Activated T-helper 9 cell treated with anti-CD3 and anti-CD28 coated beads, Interleukin-2, amount 50 U/mL, for 16 hours (primary cell): ENCODE measurements around the gene KATNB1.

Experiments used
- DNase-seq: peaks from one replicate; pipeline ENCODE4 v3.0.0-alpha.2; 2020; ENCODE audit warnings: low read depth

KATNB1 gene

GRCh38 chr16:57756424-57757325 lies 21.1 kb downstream of the KATNB1 start:
- DNase-seq: no peak

GRCh38 chr16:57757326-57757786 lies 21.8 kb downstream of the KATNB1 start:
- peak; percentile 83 for DNase-seq

- no peak for DNase-seq
These were observed 22.3 kb downstream of the KATNB1 start for GRCh38 chr16:57757883-57758282.

- no peak for DNase-seq
These were observed 23.0 kb downstream of the KATNB1 start for GRCh38 chr16:57758331-57759117.

- no peak for DNase-seq
These were observed 23.6 kb downstream of the KATNB1 start for GRCh38 chr16:57759131-57759530.

- DNase-seq: no peak
These were observed 24.2 kb downstream of the KATNB1 start for GRCh38 chr16:57759541-57760356.

- DNase-seq: no peak
These were observed 25.0 kb downstream of the KATNB1 start for GRCh38 chr16:57760357-57761160.

GRCh38 chr16:57761301-57761700 lies 25.7 kb downstream of the KATNB1 start:
- DNase-seq: no peak

GRCh38 chr16:57761957-57762356 lies 26.4 kb downstream of the KATNB1 start:
- DNase-seq: no peak

- no peak for DNase-seq
These were observed 26.9 kb downstream of the KATNB1 start for GRCh38 chr16:57762365-57763040.

GRCh38 chr16:57763285-57764005 lies 27.9 kb downstream of the KATNB1 start:
- no peak for DNase-seq

- DNase-seq: no peak
These were observed 28.4 kb downstream of the KATNB1 start for GRCh38 chr16:57764006-57764340.

GRCh38 chr16:57764341-57765159 lies 29.0 kb downstream of the KATNB1 start:
- DNase-seq: no peak

- no peak for DNase-seq
These were observed 29.7 kb downstream of the KATNB1 start for GRCh38 chr16:57765160-57765728.

- DNase-seq: no peak
These were observed 31.3 kb downstream of the KATNB1 start for GRCh38 chr16:57766714-57767348.

GRCh38 chr16:57769541-57770145 lies 34.1 kb downstream of the KATNB1 start:
- DNase-seq: no peak

- DNase-seq: no peak
These were observed 34.8 kb downstream of the KATNB1 start for GRCh38 chr16:57770361-57770760.
